ENCODE results near the gene PGPEP1.

DNA sequence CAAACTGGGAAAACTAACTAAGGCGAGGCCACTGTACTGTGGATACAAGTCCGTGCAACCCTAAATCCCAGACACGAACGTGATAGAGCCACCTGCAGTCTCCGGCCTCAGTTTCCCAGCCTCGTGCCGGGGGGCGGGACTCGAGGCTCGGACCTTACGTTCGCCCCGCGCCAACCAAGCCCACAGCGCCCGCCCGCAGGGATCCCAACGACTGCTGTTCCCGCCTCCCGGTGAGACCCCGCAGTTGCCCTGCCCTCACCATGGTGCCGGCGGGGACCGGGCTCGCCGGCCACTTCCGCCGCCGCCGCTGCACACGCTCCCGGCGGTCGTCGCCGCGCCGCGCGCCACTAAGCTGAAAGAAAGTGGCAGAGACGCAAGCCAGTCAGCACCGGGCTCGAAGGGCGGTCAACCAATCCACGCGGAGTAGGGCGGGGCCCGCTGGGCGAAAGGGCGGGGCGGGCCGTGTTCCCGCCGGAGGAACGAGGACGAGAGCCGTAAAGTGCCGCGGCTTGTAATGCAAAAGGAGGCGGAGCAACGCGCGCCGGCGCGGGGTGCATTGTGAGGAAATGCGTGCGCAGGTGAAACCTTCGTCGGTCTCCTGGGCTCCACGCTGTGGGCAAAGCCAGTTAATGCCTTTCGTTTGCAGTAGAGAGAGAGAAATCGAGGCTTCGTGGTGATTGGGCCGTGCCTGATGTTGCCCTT, 17.5 kb upstream of the PGPEP1 start, which contains the start of gene LSM4:
- TF ChIP-seq, protein P1, sequence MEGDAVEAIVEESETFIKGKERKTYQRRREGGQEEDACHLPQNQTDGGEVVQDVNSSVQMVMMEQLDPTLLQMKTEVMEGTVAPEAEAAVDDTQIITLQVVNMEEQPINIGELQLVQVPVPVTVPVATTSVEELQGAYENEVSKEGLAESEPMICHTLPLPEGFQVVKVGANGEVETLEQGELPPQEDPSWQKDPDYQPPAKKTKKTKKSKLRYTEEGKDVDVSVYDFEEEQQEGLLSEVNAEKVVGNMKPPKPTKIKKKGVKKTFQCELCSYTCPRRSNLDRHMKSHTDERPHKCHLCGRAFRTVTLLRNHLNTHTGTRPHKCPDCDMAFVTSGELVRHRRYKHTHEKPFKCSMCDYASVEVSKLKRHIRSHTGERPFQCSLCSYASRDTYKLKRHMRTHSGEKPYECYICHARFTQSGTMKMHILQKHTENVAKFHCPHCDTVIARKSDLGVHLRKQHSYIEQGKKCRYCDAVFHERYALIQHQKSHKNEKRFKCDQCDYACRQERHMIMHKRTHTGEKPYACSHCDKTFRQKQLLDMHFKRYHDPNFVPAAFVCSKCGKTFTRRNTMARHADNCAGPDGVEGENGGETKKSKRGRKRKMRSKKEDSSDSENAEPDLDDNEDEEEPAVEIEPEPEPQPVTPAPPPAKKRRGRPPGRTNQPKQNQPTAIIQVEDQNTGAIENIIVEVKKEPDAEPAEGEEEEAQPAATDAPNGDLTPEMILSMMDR (IDR thresholded peaks at IDR 0.05): peak in 3 of 4 experiments; percentile 17 to 42 (median 27)
- TF ChIP-seq POLR2A (IDR thresholded peaks at IDR 0.05): peak; percentile 75 to 93
